GM19023 (cell line): ENCODE results near the gene MCM8.
A peak's percentile ranks its signal among the peaks of the same experiment; 100 is the strongest.

Experiments
- ATAC-seq: cut with Tn5 transposase; IDR thresholded peaks from one replicate; pipeline ENCODE4 v1.9.1; 2021; ENCODE audit warnings: mild to moderate bottlenecking, moderate library complexity; ENCODE audit not compliant: unreplicated experiment

The MCM8 gene

DNA sequence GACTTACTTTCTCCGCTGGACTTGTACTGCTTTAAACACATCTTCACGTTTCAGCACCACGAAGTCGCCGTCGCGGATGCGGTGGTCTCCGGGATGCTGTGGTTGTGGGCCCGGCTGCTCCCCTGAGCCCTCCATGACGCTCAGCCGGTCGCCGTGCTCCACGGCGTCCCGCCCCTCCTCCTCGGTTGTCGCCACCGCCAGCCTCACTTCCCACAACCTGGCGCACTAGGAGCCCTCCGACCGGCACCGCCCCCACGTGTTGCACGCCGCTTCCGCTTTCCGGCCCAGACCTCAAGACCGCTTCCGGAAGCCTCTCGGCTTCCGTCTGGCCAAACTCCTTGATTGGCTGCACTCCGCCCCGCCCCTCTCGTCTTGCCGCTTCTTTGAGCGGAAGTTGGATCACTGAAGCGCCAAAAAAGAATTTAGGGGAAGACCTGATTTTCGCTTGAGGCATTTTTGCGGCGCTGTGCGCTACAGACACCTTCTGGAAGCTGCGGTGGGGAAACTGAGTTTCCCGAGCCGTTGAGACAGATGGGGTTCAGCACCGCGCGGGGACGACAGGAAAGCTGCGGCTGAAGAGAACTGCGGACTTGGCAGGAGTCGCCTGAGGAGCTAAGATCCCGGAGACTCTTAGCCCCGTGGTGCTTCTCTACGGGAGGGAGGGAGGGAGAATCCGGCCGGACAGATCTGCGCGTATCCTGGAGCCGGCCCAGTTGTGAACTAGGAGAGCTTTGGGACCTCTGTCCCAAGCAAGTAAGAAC, at the start of gene MCM8, which contains the start of gene TRMT6:
TSS of gene MCM8 (plus strand) at position 382 of the 761 bp plus-strand sequence. CDS start 1,364 bp downstream, outside the sequence.
TSS of gene TRMT6 (minus strand) at position 263 of the 761 bp plus-strand sequence. CDS start at position 135, 128 bp downstream.
- ATAC-seq, result peak; percentile 99

GRCh38 chr20:5900908-5901307, 49.5 kb upstream of the MCM8 start:
- ATAC-seq, result no peak

DNA sequence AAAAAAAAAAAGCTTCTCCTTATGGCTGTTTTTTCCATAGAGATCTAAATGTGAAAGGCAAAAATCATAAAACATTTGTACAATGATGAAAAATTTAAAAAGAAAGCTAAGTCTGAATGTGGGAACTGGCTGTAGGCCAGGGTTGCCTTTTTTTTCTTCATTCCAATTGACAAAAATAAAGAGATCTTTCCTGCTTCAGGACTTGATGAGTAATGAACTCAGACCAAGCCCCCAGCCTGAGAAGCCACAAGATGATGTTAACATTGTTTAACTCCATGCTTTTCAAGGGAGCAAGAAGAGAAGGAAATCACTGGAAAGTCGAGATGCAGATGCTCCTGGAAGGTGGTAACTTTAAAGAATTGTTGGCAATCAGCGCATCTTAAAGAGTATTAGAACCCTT, 41.5 kb upstream of the MCM8 start:
- ATAC-seq, result no peak

DNA sequence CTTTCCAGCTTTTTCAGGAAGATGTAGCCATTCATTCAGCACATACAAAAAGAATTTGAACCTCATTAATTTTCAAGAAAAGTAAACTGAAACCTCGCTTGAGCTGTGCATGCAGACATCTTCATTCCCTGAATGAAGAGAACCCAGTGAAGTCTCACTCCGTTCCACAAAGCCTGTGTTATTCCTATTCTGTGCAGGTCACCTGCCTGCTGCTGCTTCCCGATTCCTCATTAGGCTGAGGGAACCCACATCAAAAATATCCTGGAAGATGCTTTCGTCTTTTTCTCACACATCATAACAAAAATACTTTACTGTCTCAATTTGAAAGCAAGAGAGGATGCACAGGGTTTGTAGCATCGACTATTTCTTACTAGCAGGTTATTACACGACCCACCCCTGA, 40.3 kb upstream of the MCM8 start:
- no peak for ATAC-seq

DNA sequence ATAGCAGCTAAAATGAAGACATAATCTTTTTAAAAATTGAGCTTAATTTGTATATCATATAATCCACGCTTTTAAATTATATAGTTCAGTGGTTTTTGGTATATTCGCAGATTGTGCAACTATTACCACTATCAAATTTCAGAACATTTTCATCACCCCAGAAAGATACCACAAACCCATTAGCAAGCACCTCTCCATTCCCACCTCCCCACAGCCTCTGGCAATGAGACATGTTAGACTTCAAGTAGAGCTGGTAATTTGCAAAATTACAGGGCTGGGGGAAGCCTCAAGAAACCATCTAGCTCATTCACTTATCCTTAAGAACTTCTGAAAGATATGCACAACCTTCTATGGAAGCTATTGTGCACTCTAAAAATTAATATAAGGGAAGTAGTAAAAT, 37.3 kb upstream of the MCM8 start:
- ATAC-seq, result no peak

GRCh38 chr20:5914859-5915258, 35.6 kb upstream of the MCM8 start:
- ATAC-seq, result no peak

- ATAC-seq, result no peak
Observed at GRCh38 chr20:5918856-5919625, 31.4 kb upstream of the MCM8 start.

DNA sequence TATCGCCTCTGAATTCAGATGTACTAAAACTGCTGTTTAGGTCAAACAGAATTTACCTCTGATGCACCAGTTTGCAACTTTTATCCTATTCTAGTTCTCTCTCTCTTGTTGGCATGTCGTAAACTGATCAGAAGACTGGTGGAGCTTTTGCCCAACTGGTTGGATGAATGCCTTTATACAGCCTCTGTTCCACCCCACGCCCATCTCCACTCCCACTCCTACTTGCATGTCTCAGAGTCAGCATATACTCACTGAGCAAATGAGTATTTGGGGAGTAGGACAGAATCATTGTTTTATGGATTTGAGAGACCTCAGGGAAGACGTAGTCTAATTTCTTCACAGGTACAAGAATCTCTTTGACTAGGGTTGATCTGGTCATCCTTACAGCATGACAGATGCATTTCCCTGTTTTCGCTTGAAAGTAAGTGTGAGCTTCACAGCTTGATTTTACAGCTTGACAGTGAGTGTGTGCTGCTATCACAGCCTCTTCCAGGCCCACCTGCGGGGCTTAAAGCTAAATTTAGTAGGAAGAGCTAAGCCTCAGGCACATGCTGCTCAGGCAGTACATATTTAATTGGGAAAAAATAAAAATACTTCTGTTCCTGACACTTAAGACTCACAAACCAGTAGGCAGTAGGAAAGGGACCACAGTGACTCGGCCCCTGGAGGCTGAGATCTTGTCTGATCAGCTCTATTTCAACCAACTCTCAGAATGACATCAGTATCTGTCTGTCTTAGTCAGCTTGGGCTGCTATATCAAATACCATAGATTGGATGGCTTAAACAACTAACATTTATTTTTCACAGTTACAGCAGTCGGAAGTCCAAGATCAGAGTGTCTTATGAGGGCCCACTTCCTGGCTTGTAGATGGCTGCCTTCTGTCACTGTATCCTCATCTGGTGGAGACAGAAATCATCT, 30.6 kb upstream of the MCM8 start:
- no peak for ATAC-seq

DNA sequence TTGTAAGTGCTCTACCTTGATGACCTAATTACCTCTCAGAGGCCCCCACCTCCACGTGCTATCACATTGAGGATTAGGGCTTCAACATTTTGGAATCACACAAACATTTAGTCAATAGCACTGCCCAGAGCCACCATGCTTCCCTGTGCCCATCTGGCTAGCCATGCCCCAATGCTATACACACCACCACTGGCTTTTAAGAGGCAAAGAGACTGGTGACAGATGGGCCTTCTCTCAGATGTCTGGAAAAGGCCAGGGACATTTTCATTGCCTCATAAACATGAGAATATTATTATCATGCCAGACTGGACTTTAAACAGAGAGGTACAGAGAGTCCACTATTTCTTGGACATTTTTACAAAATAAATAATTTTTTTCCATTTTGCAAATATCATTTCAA, 29.9 kb upstream of the MCM8 start:
- ATAC-seq, result no peak

DNA sequence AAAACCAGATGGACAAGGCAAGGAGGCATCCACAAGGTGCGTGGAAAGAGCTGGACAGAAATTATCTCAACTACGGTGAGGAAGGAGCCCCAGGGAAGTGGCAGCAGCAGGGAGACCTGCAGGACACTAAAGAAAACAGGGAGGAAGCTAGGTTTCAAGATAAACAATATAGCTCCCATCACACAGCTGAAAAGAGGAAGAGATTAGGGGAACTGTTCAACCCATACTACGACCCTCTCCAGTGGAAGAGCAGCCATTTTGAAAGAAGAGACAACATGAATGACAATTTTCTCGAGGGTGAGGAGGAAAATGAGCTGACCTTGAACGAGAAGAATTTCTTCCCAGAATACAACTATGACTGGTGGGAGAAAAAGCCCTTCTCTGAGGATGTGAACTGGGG, 27.0 kb upstream of the MCM8 start:
- no peak for ATAC-seq

DNA sequence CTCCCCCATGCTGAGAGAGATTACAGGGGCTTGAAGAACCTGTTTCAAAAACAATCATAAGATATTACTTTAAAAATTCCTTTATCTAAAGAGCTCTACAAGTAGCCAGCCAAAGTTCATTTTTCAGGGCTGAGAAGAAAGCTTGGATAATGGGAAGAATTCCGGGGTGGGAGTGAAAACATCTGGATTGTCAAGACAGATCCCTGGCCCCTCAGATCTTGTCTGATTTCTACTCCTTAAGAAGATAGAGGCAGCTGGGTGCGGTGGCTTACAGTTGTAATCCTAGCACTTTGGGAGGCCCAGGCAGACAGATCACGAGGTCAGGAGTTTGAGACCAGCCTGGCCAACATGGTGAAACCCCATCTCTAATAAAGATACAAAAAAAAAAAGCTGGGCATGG, 24.9 kb upstream of the MCM8 start:
- ATAC-seq, result no peak

- ATAC-seq, result no peak
Observed at GRCh38 chr20:5927749-5928462, 22.5 kb upstream of the MCM8 start.

GRCh38 chr20:5928836-5929715, 21.4 kb upstream of the MCM8 start:
- no peak for ATAC-seq

GRCh38 chr20:5931411-5931810, 19.0 kb upstream of the MCM8 start:
- no peak for ATAC-seq

GRCh38 chr20:5932796-5933195, 17.7 kb upstream of the MCM8 start:
- ATAC-seq, result no peak

DNA sequence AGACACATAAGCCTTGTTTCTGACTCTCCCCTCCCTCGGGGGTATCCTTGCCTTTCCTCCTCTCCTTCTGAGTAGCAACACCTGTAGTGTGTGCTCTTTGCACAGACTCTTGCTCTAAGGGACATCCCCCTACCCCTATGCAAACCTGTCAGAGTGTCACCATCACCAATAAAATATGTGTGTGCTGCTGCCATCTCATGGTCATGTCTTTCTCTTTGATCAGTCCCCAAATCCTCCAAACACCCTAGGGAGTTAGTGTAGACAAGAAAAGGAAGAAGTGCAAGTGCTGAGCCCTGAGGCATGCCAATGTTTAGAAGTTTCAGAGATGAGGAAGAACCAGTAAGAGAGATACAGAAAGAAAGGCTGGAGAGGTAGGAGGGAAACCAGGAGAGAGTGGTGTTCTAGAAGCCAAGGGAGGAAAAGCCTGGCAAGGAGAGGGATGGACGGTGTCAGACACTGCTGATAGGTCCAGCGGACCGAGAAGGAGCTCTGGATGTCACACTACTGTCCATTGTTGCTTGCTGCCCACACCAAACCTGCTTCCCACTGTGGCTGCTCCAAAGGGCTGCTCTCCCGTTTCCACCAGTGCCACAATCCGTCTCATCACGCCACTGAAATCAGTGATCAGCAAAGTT, 16.5 kb upstream of the MCM8 start:
- ATAC-seq, result no peak

- no peak for ATAC-seq
Observed at GRCh38 chr20:5935384-5935783, 15.1 kb upstream of the MCM8 start.

GRCh38 chr20:5936238-5936637, 14.2 kb upstream of the MCM8 start:
- ATAC-seq, result no peak

DNA sequence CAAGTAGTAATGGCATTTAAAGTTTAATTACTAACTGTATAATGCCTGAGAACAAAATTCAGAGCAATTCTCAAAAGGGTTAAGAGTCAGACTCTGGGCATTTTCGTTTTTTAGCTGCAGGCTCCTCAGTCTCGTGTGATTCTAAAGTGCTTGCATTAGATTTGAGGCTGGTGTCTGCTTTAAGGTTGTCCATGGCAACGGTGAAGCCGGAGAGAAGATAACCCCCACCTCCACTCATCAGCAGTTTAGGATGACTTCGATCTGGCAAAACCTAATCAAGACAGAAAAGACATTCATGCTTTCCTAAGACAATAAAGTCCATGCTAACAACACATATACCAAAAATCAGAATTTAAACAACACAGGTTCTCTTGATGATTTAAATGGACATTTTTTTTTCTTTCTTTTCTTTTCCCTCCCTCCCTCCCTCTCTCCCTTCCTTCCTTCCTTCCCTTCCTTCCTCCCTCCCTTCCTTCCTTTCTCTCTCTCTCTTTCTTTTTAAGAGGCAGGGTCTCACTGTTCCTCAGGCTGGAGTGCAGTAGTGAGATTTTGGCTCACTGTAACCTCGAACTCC, 11.9 kb upstream of the MCM8 start:
- no peak for ATAC-seq
